ENCODE measurements around the gene SLC9B2. TPM values are rescaled to one million over a fixed set of nuclear protein-coding genes. Genes with fewer than 3 reads are reported as not detected.

Gene SLC9B2
- total and polyA plus RNA-seq, 10 of the 15 experiments (the other 5 are each of a cell fraction or from before 2014, with no cell fraction given): 8.9 to 32.5 (median 25.3) TPM

DNA sequence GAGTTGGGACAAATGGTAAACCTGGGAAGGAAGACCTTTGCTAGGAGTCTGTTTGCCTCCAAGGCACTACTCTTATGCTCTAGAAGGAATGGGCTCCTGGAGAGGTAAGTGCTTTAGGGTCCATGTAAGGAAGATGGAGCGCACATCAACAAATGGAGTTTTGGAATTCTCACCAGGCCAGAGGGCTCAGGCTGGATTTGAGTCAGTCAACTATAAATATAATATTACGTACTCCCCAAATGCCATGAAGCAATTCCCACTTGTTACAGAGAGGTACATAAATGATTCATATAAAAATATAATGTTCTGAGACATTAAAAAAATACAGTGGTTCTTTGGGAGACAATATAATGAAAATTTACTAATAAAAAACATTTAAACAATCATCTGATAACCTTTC, 55.4 kb downstream of the SLC9B2 start (continued):
- TF ChIP-seq, protein P1, sequence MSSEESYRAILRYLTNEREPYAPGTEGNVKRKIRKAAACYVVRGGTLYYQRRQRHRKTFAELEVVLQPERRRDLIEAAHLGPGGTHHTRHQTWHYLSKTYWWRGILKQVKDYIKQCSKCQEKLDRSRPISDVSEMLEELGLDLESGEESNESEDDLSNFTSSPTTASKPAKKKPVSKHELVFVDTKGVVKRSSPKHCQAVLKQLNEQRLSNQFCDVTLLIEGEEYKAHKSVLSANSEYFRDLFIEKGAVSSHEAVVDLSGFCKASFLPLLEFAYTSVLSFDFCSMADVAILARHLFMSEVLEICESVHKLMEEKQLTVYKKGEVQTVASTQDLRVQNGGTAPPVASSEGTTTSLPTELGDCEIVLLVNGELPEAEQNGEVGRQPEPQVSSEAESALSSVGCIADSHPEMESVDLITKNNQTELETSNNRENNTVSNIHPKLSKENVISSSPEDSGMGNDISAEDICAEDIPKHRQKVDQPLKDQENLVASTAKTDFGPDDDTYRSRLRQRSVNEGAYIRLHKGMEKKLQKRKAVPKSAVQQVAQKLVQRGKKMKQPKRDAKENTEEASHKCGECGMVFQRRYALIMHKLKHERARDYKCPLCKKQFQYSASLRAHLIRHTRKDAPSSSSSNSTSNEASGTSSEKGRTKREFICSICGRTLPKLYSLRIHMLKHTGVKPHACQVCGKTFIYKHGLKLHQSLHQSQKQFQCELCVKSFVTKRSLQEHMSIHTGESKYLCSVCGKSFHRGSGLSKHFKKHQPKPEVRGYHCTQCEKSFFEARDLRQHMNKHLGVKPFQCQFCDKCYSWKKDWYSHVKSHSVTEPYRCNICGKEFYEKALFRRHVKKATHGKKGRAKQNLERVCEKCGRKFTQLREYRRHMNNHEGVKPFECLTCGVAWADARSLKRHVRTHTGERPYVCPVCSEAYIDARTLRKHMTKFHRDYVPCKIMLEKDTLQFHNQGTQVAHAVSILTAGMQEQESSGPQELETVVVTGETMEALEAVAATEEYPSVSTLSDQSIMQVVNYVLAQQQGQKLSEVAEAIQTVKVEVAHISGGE (CRISPR knock-in tag; IDR thresholded peaks at IDR 0.05): no peak
- TF ChIP-seq SUZ12 (IDR thresholded peaks at IDR 0.05; ENCODE audit: unreplicated experiment): no peak

DNA sequence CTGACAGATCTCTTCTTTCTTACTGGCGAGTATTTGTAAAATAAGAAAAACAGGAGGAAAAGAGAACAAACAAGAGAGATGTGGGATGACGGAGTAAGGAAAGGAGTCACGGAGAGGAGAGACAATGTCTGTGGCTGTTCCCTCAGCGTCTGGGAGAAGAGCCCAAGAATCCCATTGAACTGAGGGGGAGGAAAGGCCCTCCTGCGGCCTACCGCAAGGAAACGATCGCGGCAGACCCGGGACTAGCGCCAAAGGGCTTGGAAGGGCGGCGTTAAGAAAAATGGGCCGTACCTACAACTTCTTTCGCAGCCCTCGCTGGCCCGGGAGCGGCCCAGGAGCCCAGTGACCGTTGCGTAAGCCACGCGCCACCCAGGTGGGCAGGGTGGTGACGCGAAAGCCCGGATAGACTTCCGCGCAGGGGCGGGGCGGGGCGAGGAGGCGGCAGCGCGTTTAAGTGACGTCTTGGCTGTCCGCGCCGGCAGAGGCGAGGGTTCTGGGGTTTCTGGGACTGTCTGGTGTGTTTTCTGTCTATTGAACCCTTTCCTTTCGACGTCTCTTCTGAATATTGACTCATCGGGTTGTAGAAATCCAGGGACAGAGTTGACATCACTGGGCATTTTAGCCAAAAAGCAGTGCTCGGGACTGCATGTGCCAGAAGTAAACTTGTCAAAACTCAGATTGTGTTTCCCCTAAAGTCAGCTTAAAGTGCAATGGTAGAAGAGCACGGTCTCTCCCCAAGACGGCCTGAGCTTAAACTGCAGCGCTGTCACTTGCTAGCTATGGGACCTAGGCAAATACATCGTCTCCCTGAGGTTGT, 57.0 kb downstream of the SLC9B2 start, which contains the start of gene SLC9B1:
Gene SLC9B1 (minus strand): TSS at position 398 of the 817 bp plus-strand sequence. CDS start 27,994 bp downstream, outside the sequence.
- H3K79me2 ChIP-seq (ENCODE audit: control insufficient read depth, insufficient read depth, low read length): no peaks in the 10 kb centered on the region; the same call in 1 of the 2 replicates
- peak within 1 kb of the TSS; percentile 87 for H3K27ac ChIP-seq (ENCODE audit: control insufficient read depth, insufficient read depth)
- peaks cover 5% of the 10 kb centered on the region; the same call in 1 of the 2 replicates for H3K4me1 ChIP-seq (ENCODE audit: control insufficient read depth, insufficient read depth, low read length)
- no peaks in the 10 kb centered on the region for H3K9me3 ChIP-seq (replicated peaks; ENCODE audit: control insufficient read depth, insufficient read depth, low read length)
- ChIA-PET POLR2A (interaction anchor here (0.7 to 1.6 kb wide), 3 partner anchors 48 to 519 kb away, joined by 3 read pairs; partner anchors contain the start of genes MANBA and NFKB1), RAD21 (ENCODE audit: unreplicated experiment) (interaction anchor here (0.9 to 1.6 kb wide), 6 partner anchors 13 to 192 kb away, joined by 3 to 9 read pairs (median 4); partner anchors contain the start of genes SLC9B2 and UBE2D3), CTCF (interaction anchor here (0.9 to 2.8 kb wide), 9 partner anchors 10 to 80 kb away, joined by 3 to 19 read pairs (median 4); partner anchors contain the start of genes BDH2 and SLC9B2), SMC1A (ENCODE audit: uncharacterized antibody, unreplicated experiment) (interaction anchor here (0.6 to 1.3 kb wide), 6 partner anchors 9 to 451 kb away, joined by 3 to 5 read pairs (median 3); no protein-coding TSS in a partner anchor)
- no peaks in the 10 kb centered on the region for H3K27me3 ChIP-seq (replicated peaks in 1 of 2; ENCODE audit: control insufficient read depth in 2 of 2, insufficient read depth in 2 of 2, low read length in 1 of 2)
- in situ Hi-C loops (cut with MboI) (loop anchor here (25.0 kb wide), 1 partner anchor 207 kb away; no protein-coding TSS in a partner anchor), intact Hi-C loops (cut with micrococcal nuclease; ENCODE audit: unreplicated experiment) (loop anchor here (2.0 to 5.0 kb wide), 2 partner anchors 79 to 672 kb away; partner anchors contain the start of genes BDH2 and SLC39A8)
- no peaks in the 10 kb centered on the region for H4K20me1 ChIP-seq (ENCODE audit: control insufficient read depth, insufficient read depth)
- H3K36me3 ChIP-seq (ENCODE audit: control insufficient read depth in 2 of 2, insufficient read depth in 2 of 2, low read length in 1 of 2): 0 out of 4 replicates have a peak, but pooled peaks cover 0 to 2% of the 10 kb centered on the region in 2 experiments
- peak within 1 kb of the TSS; percentile 83 for H3K4me3 ChIP-seq
- 2% methylated on average over 46 of the region's 46 CpGs for WGBS (ENCODE audit: insufficient coverage, insufficient replicate concordance, low lambda C conversion rate, missing lambda C conversion rate)
- ATAC-seq (peak; percentile 99), FAIRE-seq (peak; percentile 91), DNase-seq (ENCODE audit: low read depth, low spot score) (peak; percentile 56)
- H3K4me2 ChIP-seq (ENCODE audit: control insufficient read depth, insufficient read depth): peak within 1 kb of the TSS; percentile 90
- TSS peak; percentile 100 for BruUV-seq (replicated peaks)
- H2AFZ ChIP-seq (ENCODE audit: control insufficient read depth, low read depth, low read length): peak within 1 kb of the TSS; percentile 99
- peak within 1 kb of the TSS; percentile 97 for H3K9ac ChIP-seq (ENCODE audit: control insufficient read depth, insufficient read depth, low read length)
- TF ChIP-seq SKIL (IDR thresholded peaks at IDR 0.05; ENCODE audit: low read depth, poor library complexity, severe bottlenecking) (no peak), EED (IDR thresholded peaks at IDR 0.05; ENCODE audit: low read depth) (peak; percentile 81; the same call in 1 of the 2 replicates), POLR2AphosphoS5 (IDR thresholded peaks at IDR 0.05; ENCODE audit: low read length) (peak; percentile 92), CREM (IDR thresholded peaks at IDR 0.05; ENCODE audit: low read depth) (peak; percentile 100), PAX8 (IDR thresholded peaks at IDR 0.05) (no peak), TCF12 (IDR thresholded peaks at IDR 0.05; ENCODE audit: low read depth, low read length) (peak; percentile 71), TCF7 (IDR thresholded peaks at IDR 0.05; ENCODE audit: borderline replicate concordance) (no peak), CTCF (IDR thresholded peaks at IDR 0.05 in 2 of 3, conservative IDR thresholded peaks at IDR 0.05 in 1 of 3; ENCODE audit: control insufficient read depth in 2 of 3, extremely low read depth in 1 of 3, insufficient read depth in 1 of 3, low read depth in 3 of 3, low read length in 3 of 3) (no peak), HDGF (IDR thresholded peaks at IDR 0.05) (no peak; the same call in 1 of the 2 replicates)
